ENCODE results near the gene THOP1. TPM values are rescaled to one million over a fixed set of nuclear protein-coding genes. Genes with fewer than 3 reads are reported as not detected.

The THOP1 gene
- polyA plus RNA-seq, 3 donors, result 13.4 to 17.6 (median 14.6) TPM

DNA sequence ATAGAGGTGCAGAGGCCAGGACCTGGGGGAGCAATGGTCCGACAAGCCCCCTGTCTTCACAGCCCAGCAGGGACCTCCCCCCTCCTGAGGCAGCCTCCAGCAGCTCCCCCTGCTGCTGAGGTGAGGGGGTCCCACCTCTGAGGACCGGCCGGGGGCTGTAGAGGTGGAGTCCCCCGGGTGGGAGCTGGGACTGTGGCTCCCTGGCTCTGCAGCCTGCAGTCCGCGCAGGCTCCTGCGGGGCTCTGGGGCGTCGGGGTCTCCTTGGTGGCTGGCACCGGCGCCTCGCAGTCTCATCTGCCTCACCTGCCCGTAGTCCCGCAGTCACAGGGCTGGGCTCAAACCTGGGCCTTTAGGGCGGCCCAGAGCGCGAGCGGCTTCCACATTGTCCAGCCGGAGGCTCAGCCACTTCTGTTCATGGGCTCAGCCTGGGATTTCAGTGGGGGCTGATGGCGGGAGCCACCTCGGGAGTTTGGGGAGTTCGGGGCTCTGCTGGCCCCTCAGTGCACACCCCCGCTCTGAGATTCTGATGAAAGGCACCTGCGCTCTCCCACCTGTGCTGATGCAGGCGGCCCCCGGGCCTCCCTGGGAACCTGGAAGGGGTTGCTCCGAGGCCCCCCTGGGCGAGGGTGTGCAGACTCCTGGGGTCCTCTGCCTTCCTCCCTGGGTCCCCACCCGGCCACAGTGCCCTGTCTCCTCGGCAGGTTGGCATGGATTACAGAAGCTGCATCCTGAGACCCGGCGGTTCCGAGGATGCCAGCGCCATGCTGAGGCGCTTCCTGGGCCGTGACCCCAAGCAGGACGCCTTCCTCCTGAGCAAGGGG, 27.3 kb downstream of the THOP1 start:
- H3K36me3 ChIP-seq (replicated peaks in 1 of 2; ENCODE audit: control insufficient read depth in 1 of 2, insufficient read depth in 2 of 2, low read length in 2 of 2), result peaks cover 12 to 15% of the 10 kb centered on the region in 2 donors
- intact Hi-C loops (cut with micrococcal nuclease), result loop anchor here in 1 of 2 donors (5.0 kb wide), 1 partner anchor 55 kb away; the partner anchor contains the start of gene ZNF556
- no peak overlapping the region for H3K27ac Mint-ChIP-seq

More for the DNA sequence above, 27.3 kb downstream of the THOP1 start:
- Mint-ChIP-seq H3K4me3 (no peak overlapping the region), H3K36me3 (peaks cover 16 to 36% of the 10 kb centered on the region in 2 donors), H3K4me1 (no peaks in the 10 kb centered on the region), H3K9me3 (peaks cover 0 to 4% (median 0%) of the 10 kb centered on the region in 7 donors), H3K27me3 (ENCODE audit: low read depth in 3 of 3) (peaks cover 0 to 2% (median 0%) of the 10 kb centered on the region in 3 donors)
- Histone ChIP-seq H3K9me3 (replicated peaks in 1 of 2; ENCODE audit: control insufficient read depth in 1 of 2, insufficient read depth in 1 of 2, low read length in 2 of 2) (no peaks in the 10 kb centered on the region), H3K27me3 (ENCODE audit: control insufficient read depth in 2 of 2, insufficient read depth in 2 of 2, low read length in 2 of 2) (no peaks in the 10 kb centered on the region), H3K4me2 (replicated peaks; ENCODE audit: extremely low read depth, low read length, poor library complexity, severe bottlenecking) (no peak overlapping the region), H3K4me3 (replicated peaks in 1 of 3; ENCODE audit: low read depth in 2 of 3, low read length in 3 of 3) (no peak overlapping the region), H3K9ac (ENCODE audit: insufficient read depth, low read length, poor library complexity, severe bottlenecking) (no peak overlapping the region), H4K20me1 (ENCODE audit: insufficient read depth, low read length) (no peaks in the 10 kb centered on the region), H2AFZ (ENCODE audit: insufficient read depth, low read depth, low read length, poor library complexity, severe bottlenecking) (no peak overlapping the region), H3K79me2 (ENCODE audit: insufficient read depth, low read length) (no peaks in the 10 kb centered on the region), H3K27ac (ENCODE audit: low read depth in 1 of 2, low read length in 2 of 2) (no peak overlapping the region), H3K4me1 (ENCODE audit: control insufficient read depth in 1 of 2, insufficient read depth in 2 of 2, low read length in 2 of 2) (no peaks in the 10 kb centered on the region)
- DNase-seq, result no peak
- 97% methylated on average over 34 of the region's 37 CpGs for WGBS (ENCODE audit: insufficient coverage)
- TF ChIP-seq CTCF (IDR thresholded peaks at IDR 0.05), result no peak
